ENCODE results near the gene CRYBG3. TPM values are rescaled to one million over a fixed set of nuclear protein-coding genes. Genes with fewer than 3 reads are reported as not detected.

Gene CRYBG3
- total and polyA plus RNA-seq, 5 donors, result 9.5 to 23.4 (median 22.7) TPM

DNA sequence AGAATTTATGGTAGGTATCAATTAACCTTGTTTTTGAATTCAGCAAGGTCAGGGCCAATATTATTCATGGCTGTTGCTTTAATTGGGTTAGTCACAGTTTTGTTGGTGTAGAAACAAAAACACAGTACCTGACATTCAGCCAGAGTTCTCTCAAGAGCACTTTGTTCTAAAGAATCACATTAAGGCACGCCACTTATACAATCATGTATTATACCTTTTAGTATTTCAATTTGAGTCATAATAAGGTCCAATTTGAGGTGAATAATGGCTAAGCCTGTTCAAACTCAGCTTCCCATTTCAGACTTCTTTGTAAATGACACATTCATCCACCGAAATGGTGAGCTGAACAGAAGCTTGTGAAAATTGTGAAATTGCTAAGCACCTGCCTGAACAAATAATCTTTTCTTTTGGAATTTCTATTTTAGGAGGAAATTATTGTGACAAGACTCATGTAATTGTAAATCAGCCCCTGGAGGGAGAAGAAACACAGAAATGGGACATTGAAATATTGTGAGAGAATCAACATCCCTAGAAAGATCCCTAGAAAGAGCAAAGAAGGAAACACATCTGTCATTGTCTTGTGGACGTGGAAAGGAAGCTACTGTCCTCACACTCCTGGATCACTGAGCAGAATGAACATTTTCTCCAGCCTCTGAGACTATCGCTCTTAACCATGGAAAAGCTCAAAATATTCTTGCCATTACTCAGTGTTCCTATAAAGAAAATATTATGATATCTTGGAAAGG, 121.2 kb downstream of the CRYBG3 start:
- Histone ChIP-seq H3K4me3 (ENCODE audit: low read length) (no peak overlapping the region), H3K9me3 (ENCODE audit: control insufficient read depth, low read length) (no peaks in the 10 kb centered on the region), H3K27ac (ENCODE audit: low read length) (no peak overlapping the region), H3K27me3 (ENCODE audit: control insufficient read depth, insufficient read depth) (no peaks in the 10 kb centered on the region), H3K4me1 (ENCODE audit: control insufficient read depth, insufficient read depth, low read length) (no peaks in the 10 kb centered on the region)
- intact Hi-C loops (cut with DNase I), result loop anchor here in 1 of 4 donors (10.0 kb wide), 1 partner anchor 118 kb away; the partner anchor contains the start of gene CRYBG3
- DNase-seq (no peak), ATAC-seq (no peak)
- 81% methylated on average over 4 of the region's 4 CpGs for WGBS

DNA sequence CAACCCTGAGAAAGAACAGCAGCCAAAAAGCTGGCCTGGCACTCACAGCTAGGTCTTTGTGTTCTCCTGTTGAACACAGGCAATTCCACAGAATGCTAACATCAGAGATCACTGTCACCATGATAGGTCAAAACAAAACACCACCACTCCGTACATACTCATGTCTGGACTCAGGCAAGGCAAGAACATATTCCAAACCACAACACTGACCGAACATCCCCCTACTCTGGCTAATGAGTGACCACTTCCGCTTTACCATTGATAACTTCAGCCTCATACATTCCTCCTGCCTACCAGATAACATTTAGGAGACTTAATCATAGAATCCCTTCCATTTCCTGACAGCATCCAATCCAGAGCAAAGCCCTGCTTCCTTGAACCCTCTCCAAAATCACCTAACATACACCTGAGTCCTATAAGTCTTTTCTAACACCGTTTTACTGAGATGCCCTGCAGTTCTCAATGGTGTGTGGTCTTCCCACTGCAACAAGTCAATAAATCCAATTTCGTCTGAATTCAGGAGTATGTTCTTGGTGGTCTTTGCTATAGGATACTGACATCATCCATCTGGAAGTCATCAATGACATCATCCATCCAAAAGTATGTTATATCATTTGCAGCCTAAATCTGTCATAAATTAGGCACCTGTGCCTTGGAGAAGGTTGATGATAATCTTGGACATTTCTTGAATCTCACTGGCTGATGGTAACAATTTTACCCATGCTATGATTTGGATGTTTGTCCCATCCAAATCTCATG, 126.7 kb downstream of the CRYBG3 start:
- no peaks in the 10 kb centered on the region for H3K27me3 ChIP-seq (ENCODE audit: control insufficient read depth, insufficient read depth)
- no peak overlapping the region for H3K4me3 ChIP-seq (ENCODE audit: low read length)
- intact Hi-C loops (cut with DNase I), result loop anchor here in 1 of 4 donors (10.0 kb wide), 1 partner anchor 124 kb away; the partner anchor contains the start of gene CRYBG3
- DNase-seq, result no peak
- H3K4me1 ChIP-seq (ENCODE audit: control insufficient read depth, insufficient read depth, low read length), result no peaks in the 10 kb centered on the region
- H3K27ac ChIP-seq (ENCODE audit: low read length), result no peak overlapping the region
- 77% methylated on average over 5 of the region's 5 CpGs for WGBS
- no peaks in the 10 kb centered on the region for H3K9me3 ChIP-seq (ENCODE audit: control insufficient read depth, low read length)
- no peak for ATAC-seq

DNA sequence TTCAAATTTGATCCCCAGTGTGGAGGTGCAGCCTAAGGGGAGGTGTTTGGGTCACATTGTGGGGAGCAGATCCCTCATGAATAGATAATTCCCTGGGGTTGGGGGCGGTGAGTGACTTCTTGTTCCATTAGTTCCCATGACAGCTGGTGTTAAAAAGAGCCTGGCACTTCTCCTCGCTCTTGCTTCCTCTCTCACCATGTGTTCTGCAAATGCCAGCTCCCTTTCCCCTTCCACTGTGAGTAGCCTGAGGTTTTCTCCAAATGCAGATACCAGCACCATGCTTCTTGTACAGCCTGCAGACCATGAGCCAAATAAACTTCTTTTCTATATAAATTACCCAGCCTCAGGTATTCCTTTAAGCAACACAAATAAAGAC, 127.3 kb downstream of the CRYBG3 start:
- ATAC-seq (no peak), DNase-seq (no peak)
- Histone ChIP-seq H3K4me1 (ENCODE audit: control insufficient read depth, insufficient read depth, low read length) (no peaks in the 10 kb centered on the region), H3K27ac (ENCODE audit: low read length) (no peak overlapping the region), H3K27me3 (ENCODE audit: control insufficient read depth, insufficient read depth) (no peaks in the 10 kb centered on the region), H3K9me3 (ENCODE audit: control insufficient read depth, low read length) (no peaks in the 10 kb centered on the region), H3K4me3 (ENCODE audit: low read length) (no peak overlapping the region)
- intact Hi-C loops (cut with DNase I), result loop anchor here in 1 of 4 donors (10.0 kb wide), 1 partner anchor 124 kb away; the partner anchor contains the start of gene CRYBG3
- 80% methylated on average over 2 of the region's 2 CpGs for WGBS

DNA sequence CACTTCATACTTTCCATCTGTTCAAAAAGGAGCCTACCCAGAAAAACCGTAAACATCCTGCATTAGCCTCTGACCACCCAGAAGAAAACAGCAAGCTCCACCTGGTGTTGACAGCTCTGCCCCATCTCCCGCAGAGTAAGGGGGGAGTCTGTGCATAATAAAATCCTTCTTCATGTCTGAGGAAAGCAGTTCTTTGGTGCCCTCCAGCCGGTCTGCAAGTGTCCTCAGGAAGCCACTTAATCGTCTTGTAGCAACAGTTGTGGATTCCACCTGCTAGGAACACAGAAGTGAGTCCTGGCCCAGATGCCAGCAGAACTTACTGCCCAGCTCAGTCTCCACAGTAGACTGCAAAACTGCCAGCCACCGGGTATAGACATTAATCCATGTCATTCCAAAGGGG, 127.9 kb downstream of the CRYBG3 start:
- WGBS, result 64% methylated on average over 5 of the region's 5 CpGs
- ATAC-seq, result no peak
- DNase-seq, result no peak
- intact Hi-C loops (cut with DNase I), result loop anchor here in 1 of 4 donors (10.0 kb wide), 1 partner anchor 125 kb away; the partner anchor contains the start of gene CRYBG3
- Histone ChIP-seq H3K27ac (ENCODE audit: low read length) (no peak overlapping the region), H3K27me3 (ENCODE audit: control insufficient read depth, insufficient read depth) (no peaks in the 10 kb centered on the region), H3K4me3 (ENCODE audit: low read length) (no peak overlapping the region), H3K9me3 (ENCODE audit: control insufficient read depth, low read length) (no peaks in the 10 kb centered on the region), H3K4me1 (ENCODE audit: control insufficient read depth, insufficient read depth, low read length) (no peaks in the 10 kb centered on the region)

DNA sequence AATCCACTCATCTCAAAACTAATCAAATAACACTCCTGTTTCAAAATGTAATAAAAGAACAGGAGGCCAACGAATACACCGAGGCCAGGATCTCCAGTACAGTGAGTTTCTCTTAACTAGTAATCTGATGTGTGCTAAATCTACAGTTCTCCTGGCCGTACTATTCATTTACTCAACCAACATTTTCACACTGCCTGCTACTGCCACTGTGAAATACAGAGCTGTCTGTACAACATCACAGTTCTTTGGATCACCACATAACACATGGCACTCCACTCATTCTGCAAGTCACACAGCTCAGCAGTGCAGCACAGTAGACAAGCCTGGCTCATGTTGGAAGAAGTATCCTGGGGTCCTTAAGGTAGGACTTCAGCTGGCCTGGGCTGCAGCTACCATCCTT, 128.5 kb downstream of the CRYBG3 start:
- intact Hi-C loops (cut with DNase I), result no loop called here
- 90% methylated on average over 3 of the region's 3 CpGs for WGBS

DNA sequence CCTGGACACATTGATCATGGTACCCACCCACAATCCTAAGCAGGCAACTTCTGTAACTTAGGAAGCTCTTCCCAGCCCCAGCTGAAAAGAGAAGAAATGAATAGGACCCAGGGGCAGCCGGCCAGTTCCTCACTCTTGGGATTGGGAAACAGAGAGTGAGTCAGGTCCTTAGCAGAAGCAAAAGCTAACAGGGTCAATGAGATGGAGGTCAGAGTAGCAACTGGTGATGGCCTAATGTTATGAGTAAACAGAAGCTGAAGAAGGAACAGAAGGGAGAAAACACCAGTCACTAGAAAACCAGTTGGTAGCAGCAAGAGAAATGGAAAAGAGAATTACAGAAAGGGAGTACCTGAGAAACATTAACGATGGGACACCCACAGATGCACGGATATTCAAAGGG, 130.5 kb downstream of the CRYBG3 start:
- Histone ChIP-seq H3K4me3 (ENCODE audit: low read length) (no peak overlapping the region), H3K27me3 (ENCODE audit: control insufficient read depth, insufficient read depth) (no peaks in the 10 kb centered on the region), H3K4me1 (ENCODE audit: control insufficient read depth, insufficient read depth, low read length) (no peaks in the 10 kb centered on the region), H3K27ac (ENCODE audit: low read length) (peak overlapping the region; percentile 56), H3K9me3 (ENCODE audit: control insufficient read depth, low read length) (no peaks in the 10 kb centered on the region)
- ATAC-seq (peak; percentile 62 to 81), DNase-seq (peak; percentile 60 to 74 (median 69))
- intact Hi-C loops (cut with DNase I), result no loop called here
- 88% methylated on average over 3 of the region's 3 CpGs for WGBS

More for the DNA sequence above, 128.5 kb downstream of the CRYBG3 start:
- no peak overlapping the region for H3K4me3 ChIP-seq (ENCODE audit: low read length)
- H3K27ac ChIP-seq (ENCODE audit: low read length), result no peak overlapping the region
- no peak for ATAC-seq
- no peak for DNase-seq
- H3K9me3 ChIP-seq (ENCODE audit: control insufficient read depth, low read length), result no peaks in the 10 kb centered on the region
- no peaks in the 10 kb centered on the region for H3K4me1 ChIP-seq (ENCODE audit: control insufficient read depth, insufficient read depth, low read length)
- no peaks in the 10 kb centered on the region for H3K27me3 ChIP-seq (ENCODE audit: control insufficient read depth, insufficient read depth)

DNA sequence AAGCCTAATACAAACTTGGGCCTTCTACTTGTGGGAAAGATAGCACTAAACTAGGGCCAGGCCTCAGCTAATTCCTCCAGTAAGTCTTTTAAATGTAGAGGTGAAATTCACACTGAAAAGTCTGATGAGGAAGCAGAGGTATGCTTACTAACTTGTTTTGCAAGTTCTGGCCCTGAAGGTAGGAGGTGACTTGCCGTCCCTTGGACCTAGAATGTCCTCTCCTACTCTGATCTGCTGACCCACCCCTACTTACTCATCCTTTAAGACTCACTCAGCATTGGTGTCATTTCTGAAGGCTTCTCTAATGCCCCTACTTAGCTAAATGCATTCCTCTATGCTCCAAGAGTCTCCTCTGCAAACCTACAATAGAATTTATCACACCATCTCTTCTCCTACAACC, 131.1 kb downstream of the CRYBG3 start:
- WGBS, result 100% methylated on average over 1 of the region's 1 CpG
- intact Hi-C loops (cut with DNase I), result no loop called here

DNA sequence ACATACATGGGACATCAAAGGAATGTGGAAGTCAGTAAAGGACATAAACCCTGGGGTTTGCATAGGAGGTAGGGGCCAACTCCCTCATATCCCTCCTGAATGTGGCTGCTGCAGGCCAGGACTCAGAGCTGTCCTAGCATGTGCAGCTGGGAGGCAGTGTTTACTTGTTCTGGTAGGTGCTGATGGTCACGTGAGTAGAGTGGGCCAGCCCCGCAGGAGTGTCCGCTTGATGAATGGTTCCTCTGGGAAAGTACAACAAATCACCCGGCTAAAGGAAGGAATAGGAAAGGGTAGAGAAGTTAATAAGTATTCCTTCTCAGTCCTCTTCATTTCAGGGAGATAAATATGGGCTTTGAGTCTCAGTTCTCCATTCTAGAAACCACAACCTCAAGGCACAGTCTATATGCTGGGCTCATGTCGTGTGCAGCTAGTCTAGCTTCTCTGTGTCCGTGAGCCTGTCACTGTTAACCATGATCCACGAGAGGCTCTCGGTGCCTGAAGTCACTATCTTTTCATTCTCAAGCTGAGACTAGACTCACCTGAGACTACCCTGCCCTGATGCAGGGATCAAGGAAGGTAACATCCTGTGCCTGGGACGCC, 132.5 kb downstream of the CRYBG3 start:
- Histone ChIP-seq H3K27me3 (ENCODE audit: control insufficient read depth, insufficient read depth) (no peaks in the 10 kb centered on the region), H3K4me1 (ENCODE audit: control insufficient read depth, insufficient read depth, low read length) (no peaks in the 10 kb centered on the region), H3K27ac (ENCODE audit: low read length) (no peak overlapping the region), H3K9me3 (ENCODE audit: control insufficient read depth, low read length) (no peaks in the 10 kb centered on the region), H3K4me3 (ENCODE audit: low read length) (no peak overlapping the region)
- intact Hi-C loops (cut with DNase I), result no loop called here
- no peak for ATAC-seq
- DNase-seq, result no peak
- WGBS, result 88% methylated on average over 9 of the region's 9 CpGs

More for the DNA sequence above, 131.1 kb downstream of the CRYBG3 start:
- no peaks in the 10 kb centered on the region for H3K9me3 ChIP-seq (ENCODE audit: control insufficient read depth, low read length)
- ATAC-seq, result no peak
- H3K27me3 ChIP-seq (ENCODE audit: control insufficient read depth, insufficient read depth), result no peaks in the 10 kb centered on the region
- DNase-seq, result no peak
- H3K4me3 ChIP-seq (ENCODE audit: low read length), result no peak overlapping the region
- H3K4me1 ChIP-seq (ENCODE audit: control insufficient read depth, insufficient read depth, low read length), result no peaks in the 10 kb centered on the region
- H3K27ac ChIP-seq (ENCODE audit: low read length), result peak overlapping the region; percentile 56

DNA sequence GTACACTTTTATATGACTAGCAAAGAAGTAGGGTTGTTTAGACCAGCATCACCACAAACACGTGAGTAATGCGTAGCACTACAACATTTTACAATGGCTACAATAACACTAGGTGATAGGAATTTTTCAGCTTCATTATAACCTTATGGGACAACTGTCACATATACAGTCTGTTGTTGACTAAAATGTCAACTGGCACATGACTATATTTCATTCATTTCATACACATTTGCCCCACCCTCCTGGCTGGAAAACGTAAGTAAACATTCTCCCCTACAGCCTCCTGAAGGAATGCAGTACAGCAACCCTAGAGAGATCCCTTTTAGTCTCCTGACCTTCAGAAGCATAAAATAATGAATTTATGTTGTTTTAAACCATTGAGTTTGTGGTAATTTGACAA, 134.2 kb downstream of the CRYBG3 start:
- WGBS, result 87% methylated on average over 3 of the region's 3 CpGs
- Histone ChIP-seq H3K27me3 (ENCODE audit: control insufficient read depth, insufficient read depth) (no peaks in the 10 kb centered on the region), H3K9me3 (ENCODE audit: control insufficient read depth, low read length) (no peaks in the 10 kb centered on the region), H3K4me3 (ENCODE audit: low read length) (no peak overlapping the region), H3K27ac (ENCODE audit: low read length) (no peak overlapping the region), H3K4me1 (ENCODE audit: control insufficient read depth, insufficient read depth, low read length) (no peaks in the 10 kb centered on the region)
- DNase-seq (no peak), ATAC-seq (no peak)
- intact Hi-C loops (cut with DNase I), result no loop called here

DNA sequence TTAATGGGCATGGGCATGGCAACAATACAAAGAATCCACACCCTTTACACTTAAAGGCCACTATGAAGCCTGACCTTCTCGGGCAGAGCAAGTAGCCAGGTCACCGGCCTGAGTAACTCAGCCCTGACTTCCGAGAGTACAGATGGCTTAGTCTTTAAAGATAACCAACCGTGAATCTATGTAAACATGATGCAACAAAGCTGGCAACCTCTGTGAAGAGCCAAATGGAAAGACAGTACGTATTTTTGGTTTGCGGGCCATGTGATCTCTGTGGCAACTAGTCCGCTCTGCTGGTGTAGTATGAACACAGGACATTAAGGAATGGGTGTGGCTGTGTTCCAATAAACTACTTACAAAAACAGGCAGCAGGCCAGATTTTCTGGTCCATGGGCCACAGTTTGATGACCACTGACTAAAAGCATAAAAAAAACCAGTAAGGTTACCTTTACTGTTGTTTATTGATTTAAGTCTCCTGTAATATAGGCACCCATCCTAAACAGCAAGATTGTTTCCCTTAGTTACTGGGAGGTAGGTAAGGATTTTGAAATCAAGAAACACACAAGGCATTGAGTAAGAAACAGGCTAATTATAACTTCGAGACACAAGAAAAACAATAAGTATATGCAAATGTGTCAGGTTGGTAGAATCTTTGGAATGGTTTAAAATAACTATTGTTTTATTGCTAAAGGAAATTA, 136.0 kb downstream of the CRYBG3 start:
- 80% methylated on average over 8 of the region's 8 CpGs for WGBS
- ATAC-seq (peak; percentile 26 to 35), DNase-seq (no peak)
- H3K9me3 ChIP-seq (ENCODE audit: control insufficient read depth, low read length), result no peaks in the 10 kb centered on the region
- no peaks in the 10 kb centered on the region for H3K27me3 ChIP-seq (ENCODE audit: control insufficient read depth, insufficient read depth)
- no peak overlapping the region for H3K27ac ChIP-seq (ENCODE audit: low read length)
- intact Hi-C loops (cut with DNase I), result no loop called here
- no peaks in the 10 kb centered on the region for H3K4me1 ChIP-seq (ENCODE audit: control insufficient read depth, insufficient read depth, low read length)
- no peak overlapping the region for H3K4me3 ChIP-seq (ENCODE audit: low read length)
